BJ (cell line): ENCODE results near the gene SOCS3. TPM values are rescaled to one million over a fixed set of nuclear protein-coding genes. Genes with fewer than 3 reads are reported as not detected.

ENCODE experiments used
- CTCF ChIA-PET: fragments of 350-600 bp; formaldehyde crosslinking; extraction: SDS; loops from one replicate; lab custom pipeline; 2021; ENCODE audit warnings: antibody characterized with exemption, inconsistent platforms; lab: Yijun Ruan, JAX
- POLR2A ChIA-PET: fragments of 300-600 bp; sonication (Branson Sonifier 250); formaldehyde crosslinking; extraction: SDS; loops from one replicate; lab custom pipeline; 2021; ENCODE audit warnings: antibody characterized with exemption; lab: Charles Lee
- DNase-seq: peaks from one replicate; pipeline ENCODE4 v3.0.0-alpha.2; 2011; ENCODE audit warnings: low read depth
- H3K27me3 ChIP-seq: 2 replicates; pipeline ENCODE4 v1.6.0; 2011; ENCODE audit warnings: low read length; ENCODE audit not compliant: control insufficient read depth, insufficient read depth
- H3K36me3 ChIP-seq: 2 replicates; pipeline ENCODE4 v1.5.1; 2011; ENCODE audit warnings: low read length; ENCODE audit not compliant: control insufficient read depth, insufficient read depth
- H3K4me3 ChIP-seq: 2 replicates; pipeline ENCODE4 v1.5.1; 2011; ENCODE audit warnings: low read depth, mild to moderate bottlenecking, control low read depth, low read length
- CTCF ChIP-seq: IDR thresholded peaks from 2 replicates; pipeline ENCODE4 v1.5.1; 2011; ENCODE audit warnings: low read depth, mild to moderate bottlenecking, control low read depth, inconsistent platforms, low read length, moderate library complexity; ENCODE audit not compliant: insufficient read depth
- polyA plus RNA-seq: library from polyadenylated mRNA; depleted of rRNA; stranded (reverse); fragments of >200 nt; gene quantifications from 2 replicates; pipeline ENCODE4 v1.2.3, GENCODE V29; 2011

The SOCS3 gene
- polyA plus RNA-seq, 1 experiment, result 26.4 TPM

GRCh38 chr17:78384479-78385175 lies 24.8 kb upstream of the SOCS3 start:
- Histone ChIP-seq H3K4me3 (no peak overlapping the region), H3K27me3 (no peaks in the 10 kb centered on the region), H3K36me3 (peaks cover 5% of the 10 kb centered on the region)
- CTCF ChIA-PET, result interaction anchor here (0.6 to 1.3 kb wide), 3 partner anchors 21 to 953 kb away, joined by 3 to 4 read pairs (median 3); no protein-coding TSS in a partner anchor
- no peak for DNase-seq
- POLR2A ChIA-PET, result interaction anchor here (0.7 kb wide), 1 partner anchor 33 kb away, joined by 3 read pairs; no protein-coding TSS in a partner anchor
- TF ChIP-seq CTCF, result no peak

GRCh38 chr17:78383725-78384471 lies 24.0 kb upstream of the SOCS3 start:
- Histone ChIP-seq H3K36me3 (peaks cover 5% of the 10 kb centered on the region), H3K27me3 (no peaks in the 10 kb centered on the region), H3K4me3 (no peak overlapping the region)
- peak; percentile 96 for DNase-seq
- TF ChIP-seq CTCF, result no peak
- POLR2A ChIA-PET, result interaction anchor here (0.7 kb wide), 1 partner anchor 34 kb away, joined by 3 read pairs; no protein-coding TSS in a partner anchor
- CTCF ChIA-PET, result interaction anchor here (0.7 to 1.3 kb wide), 4 partner anchors 22 to 325 kb away, joined by 3 to 4 read pairs (median 3); no protein-coding TSS in a partner anchor

- DNase-seq, result no peak
- Histone ChIP-seq H3K4me3 (no peak overlapping the region), H3K27me3 (no peaks in the 10 kb centered on the region), H3K36me3 (peaks cover 5% of the 10 kb centered on the region)
- ChIA-PET CTCF (interaction anchor here (0.8 to 1.7 kb wide), 7 partner anchors 9 to 41 kb away, joined by 3 to 7 read pairs (median 5); no protein-coding TSS in a partner anchor), POLR2A (no interaction called here)
- TF ChIP-seq CTCF, result no peak
Measured at GRCh38 chr17:78381601-78382232, 21.8 kb upstream of the SOCS3 start.

- peaks cover 3% of the 10 kb centered on the region for H3K36me3 ChIP-seq
- H3K27me3 ChIP-seq, result no peaks in the 10 kb centered on the region
- CTCF ChIA-PET, result no interaction called here
- no peak for DNase-seq
- POLR2A ChIA-PET, result no interaction called here
- no peak overlapping the region for H3K4me3 ChIP-seq
- TF ChIP-seq CTCF, result no peak
Measured at GRCh38 chr17:78380370-78380769, 20.5 kb upstream of the SOCS3 start.

- ChIA-PET CTCF (interaction anchor here (1.4 to 8.3 kb wide), 2 partner anchors 17 to 43 kb away, joined by 5 to 57 read pairs; partner anchors contain the start of gene SOCS3), POLR2A (interaction anchor here (0.6 kb wide), 1 partner anchor 1662 kb away, joined by 3 read pairs; no protein-coding TSS in a partner anchor)
- Histone ChIP-seq H3K4me3 (peak overlapping the region; percentile 92), H3K27me3 (no peaks in the 10 kb centered on the region), H3K36me3 (no peaks in the 10 kb centered on the region)
- TF ChIP-seq CTCF, result no peak
- no peak for DNase-seq
Measured at GRCh38 chr17:78379131-78379491, 19.2 kb upstream of the SOCS3 start.
